ENCODE results near the gene MSH2.
A peak's percentile ranks its signal among the peaks of the same experiment; 100 is the strongest.
"Not testable (repeated sequence)": the region's sequence is repeated elsewhere in the genome, so short reads cannot be mapped to it uniquely, and the experiment has no call there.

The MSH2 gene

DNA sequence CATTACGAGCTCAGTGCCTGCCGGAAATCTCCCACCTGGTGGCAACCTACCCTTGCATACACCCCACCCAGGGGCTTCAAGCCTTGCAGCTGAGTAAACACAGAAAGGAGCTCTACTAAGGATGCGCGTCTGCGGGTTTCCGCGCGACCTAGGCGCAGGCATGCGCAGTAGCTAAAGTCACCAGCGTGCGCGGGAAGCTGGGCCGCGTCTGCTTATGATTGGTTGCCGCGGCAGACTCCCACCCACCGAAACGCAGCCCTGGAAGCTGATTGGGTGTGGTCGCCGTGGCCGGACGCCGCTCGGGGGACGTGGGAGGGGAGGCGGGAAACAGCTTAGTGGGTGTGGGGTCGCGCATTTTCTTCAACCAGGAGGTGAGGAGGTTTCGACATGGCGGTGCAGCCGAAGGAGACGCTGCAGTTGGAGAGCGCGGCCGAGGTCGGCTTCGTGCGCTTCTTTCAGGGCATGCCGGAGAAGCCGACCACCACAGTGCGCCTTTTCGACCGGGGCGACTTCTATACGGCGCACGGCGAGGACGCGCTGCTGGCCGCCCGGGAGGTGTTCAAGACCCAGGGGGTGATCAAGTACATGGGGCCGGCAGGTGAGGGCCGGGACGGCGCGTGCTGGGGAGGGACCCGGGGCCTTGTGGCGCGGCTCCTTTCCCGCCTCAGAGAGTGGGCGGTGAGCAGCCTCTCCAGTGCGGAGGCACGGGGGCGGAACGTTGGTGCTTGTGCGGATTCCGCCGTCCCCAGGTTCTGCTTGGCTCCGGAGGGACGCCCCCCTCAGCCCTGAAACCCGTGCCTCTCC, at the start of gene MSH2:
Gene MSH2, plus strand, starts transcription at position 352 of the 804 bp plus-strand sequence. Its CDS starts 36 bp downstream, at position 388.
- DNase-seq = peak; percentile 78

DNA sequence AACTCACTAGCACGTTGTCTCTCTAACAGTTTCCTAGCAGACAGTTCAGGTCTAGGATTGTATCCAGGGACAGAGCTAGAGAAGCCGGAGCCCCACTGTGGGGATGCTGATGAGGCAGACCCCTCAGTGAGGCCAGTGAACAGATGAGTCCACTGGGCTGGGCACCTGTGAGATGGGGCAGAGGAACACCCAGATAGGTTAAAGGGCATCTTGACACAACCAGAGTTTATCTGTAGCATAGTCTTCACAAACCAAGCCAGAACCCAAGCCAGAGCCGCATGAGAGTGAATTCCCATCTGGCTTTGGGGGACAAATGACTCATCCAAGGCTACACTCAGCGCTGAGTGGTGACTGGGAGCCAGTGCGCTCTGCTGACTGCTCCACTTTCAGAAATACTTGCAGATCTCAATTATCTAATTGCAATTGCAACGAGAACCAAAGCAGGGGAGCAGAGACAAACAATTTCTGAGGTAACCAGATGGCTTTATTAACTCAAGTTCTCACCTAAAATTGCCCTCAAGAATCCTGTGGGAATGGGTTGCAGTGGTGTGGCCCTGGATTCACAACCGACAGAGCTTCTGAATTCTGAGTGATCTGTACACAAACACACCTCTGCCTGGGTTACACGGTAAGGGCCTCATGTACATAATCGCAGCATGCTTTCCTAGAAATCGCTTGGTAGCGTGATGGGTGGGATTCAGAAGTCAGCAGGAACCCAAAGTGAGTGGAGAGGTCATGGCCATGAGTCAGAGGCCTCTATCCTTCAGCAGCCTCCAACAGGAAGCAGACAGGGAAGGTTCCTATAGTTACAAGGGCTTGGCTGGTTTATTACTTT, 48.7 kb upstream of the MSH2 start:
- DNase-seq = no peak

DNA sequence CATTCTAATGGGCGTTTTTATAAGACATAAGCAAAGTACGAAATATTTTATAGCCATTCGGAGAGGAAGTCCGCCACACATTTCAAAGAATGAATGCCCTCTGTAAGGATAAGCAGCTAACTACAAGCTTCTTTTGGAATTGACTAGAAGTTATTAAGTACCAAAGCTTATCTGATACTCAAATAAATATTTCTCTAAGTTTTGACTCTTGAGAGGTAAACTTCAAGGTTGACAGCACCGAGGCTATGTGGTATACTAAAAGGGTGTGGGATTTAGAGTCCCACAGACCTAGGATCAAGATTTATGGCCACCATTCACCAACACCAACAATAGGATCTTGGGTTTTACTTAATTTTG, 48.1 kb upstream of the MSH2 start:
- DNase-seq = no peak

DNA sequence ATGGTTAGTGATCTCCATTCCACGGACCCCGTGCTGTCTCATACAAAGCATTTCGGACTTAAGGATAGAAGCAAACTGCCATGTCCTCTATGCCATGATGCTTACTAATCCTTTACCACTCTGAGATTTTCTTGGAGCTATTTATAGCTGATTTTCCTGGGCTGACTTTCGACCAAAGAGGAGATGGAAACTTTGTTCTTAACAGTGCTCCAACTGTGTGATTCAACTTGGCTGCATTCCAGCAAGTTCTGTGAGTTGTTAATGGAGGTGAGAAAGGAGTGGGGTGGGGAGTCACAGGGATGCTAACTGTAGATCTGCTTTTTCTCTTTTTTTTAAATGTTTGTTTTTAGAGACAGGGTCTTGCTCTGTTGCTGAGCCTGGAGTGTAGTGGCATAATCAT, 45.5 kb upstream of the MSH2 start:
- DNase-seq = no peak

DNA sequence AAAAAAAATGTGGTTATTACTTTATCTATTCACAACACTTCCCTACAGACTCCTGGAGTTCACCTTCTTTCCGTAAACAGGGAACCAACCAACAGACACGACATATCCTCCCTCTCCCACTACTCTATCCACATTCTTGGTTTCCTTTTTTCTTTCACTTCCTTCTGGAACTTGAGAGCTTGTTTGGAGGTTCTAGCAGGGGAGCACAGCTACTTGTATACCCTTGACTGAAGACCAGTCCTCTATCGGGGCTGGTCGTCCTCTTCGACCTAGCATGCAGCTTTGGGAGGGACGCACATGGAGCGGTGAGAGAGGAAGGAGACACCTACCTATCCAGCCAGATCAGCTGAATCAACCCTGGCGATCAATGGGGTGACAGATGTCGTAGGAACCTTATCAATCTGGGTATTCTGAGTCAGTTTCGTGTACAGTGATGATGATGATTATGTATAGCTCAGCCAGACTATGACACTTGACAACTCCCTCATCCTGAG, 43.5 kb upstream of the MSH2 start:
- no peak for DNase-seq

DNA sequence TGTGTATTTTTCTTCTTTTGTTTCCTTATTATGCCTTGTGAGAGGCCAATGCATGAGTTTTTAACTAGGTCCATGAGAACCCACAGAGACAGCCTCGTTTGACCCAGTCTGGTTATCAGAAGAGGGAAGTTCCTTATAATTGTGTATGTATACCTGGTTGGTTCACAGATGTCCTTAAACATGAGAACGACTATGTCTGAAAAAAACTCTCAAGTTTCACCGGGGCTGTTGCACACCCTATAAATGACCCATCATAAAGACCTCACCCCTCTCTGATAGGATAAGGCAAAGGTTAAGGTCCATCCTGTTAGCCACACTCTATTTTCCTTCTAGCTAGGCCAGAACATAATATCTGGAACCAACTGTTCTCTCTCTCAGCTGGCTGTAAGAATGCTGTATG, 42.7 kb upstream of the MSH2 start:
- no peak for DNase-seq

DNA sequence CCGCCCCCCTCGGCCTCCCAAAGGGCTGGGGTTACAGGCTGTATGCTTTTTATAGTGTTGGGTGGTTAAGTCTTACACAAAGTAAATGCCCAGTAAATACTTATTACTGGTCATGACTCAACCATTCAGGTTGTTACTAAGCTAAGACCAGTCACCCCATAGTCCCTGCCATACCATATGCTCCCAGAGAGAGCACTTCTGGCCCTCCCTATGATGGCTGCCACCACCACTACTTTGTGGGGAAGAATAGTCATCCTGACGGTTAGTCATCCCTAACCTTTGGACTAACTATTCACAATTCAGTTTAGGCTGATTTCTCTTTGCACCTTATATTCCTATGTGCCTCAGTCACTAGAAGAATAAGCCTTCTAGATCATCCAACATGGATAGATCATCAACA, 42.0 kb upstream of the MSH2 start:
- no peak for DNase-seq

DNA sequence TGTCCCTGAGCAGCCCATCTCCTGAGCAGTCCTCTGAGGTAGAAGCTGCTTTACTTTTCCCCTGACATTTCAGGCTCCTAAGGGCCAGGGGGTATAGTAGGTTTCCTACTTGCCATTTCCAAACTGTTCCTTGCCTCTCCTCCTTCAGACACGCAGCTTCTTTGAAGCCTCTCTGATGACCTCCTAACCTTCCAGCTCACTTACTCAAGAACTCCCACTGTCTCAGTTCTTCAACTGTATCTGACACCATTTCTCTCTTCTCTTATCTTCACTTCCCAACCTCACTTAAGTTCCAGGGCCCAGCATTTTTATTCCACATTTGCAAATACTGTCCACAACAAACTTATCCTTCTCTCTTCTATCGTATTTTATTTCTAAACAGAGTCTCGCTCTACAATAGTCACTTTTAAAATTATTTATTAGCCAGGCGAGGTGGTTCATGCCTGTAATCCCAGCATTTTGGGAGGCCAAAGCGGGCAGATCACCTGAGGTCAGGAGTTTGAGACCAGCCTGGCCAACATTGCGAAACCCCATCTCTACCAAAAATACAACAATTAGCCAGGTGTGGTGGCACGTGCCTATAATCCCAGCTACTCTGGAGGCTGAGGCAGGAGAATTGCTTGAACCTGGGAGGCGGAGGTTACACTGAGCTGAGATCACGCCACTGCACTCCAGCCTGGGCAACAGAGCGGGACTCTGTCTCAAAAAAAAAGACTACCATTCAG, 41.3 kb upstream of the MSH2 start:
- not testable (repeated sequence) for DNase-seq

DNA sequence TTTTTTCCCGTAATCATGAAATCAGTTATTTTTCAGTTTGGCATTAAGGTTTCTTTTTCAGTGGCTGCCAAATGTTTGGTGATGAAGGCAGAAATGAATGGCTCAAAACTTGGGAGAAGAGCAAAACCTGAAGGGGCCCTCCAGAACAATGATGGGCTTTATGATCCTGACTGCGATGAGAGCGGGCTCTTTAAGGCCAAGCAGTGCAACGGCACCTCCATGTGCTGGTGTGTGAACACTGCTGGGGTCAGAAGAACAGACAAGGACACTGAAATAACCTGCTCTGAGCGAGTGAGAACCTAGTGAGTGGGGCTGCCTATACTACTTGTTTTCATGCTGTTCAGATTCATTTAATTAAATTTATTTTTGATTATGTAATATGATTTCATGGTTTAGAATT, 29.2 kb upstream of the MSH2 start:
- no peak for DNase-seq

DNA sequence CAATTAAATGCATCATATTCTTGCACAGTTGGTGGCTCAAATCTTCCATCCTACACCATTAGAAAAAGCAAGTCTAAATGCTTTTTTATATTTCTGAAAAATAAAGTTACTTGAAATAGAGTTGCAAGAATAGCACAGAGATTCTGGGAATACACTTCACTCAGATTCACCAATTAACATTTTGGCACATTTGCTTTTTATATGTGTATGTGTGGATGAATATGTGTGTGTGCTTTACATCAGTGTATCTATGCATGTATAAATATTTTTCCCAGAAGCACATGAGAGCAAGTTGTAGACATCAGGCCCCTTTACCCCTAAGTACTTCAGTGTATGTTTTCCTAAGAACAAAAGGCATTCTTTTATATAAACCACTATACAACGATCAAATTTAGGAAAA, 27.6 kb upstream of the MSH2 start:
- DNase-seq = no peak

DNA sequence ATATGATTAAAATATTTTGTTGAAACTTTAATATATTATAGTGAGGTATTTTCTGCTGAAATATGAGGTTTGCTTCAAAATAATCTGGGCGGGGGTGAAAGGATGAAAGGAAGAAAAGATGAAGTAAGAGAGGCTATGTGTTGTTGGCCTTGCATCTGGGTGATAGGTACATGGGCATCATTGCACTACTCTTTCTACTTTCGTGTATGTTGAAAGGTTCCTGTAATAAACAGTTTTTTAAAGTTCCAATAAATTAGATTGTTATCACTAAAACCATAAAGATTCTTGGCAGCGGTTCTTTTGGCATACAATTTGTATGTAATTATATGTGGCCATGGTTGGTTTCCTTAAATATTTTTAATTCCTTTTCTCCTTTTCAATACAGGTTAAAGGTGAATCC, 23.6 kb upstream of the MSH2 start:
- no peak for DNase-seq

DNA sequence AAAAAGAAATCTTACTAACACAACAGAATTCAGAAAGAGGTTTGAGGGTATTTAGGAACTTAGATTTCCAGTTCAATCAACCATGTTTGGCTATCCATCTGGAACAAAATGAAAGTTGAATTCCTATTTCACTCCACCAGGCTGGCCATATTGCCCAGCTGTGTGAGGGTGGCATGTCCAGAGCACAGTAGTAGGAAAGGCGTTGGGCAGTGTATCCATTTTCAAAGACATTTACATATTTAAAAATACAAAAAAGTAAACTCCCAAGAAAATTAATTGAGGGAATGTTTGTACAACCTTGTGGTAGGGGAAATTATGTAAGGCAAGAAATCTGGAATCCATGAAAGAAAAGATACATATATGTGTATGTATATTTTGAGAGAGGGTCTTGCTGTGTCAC, 21.5 kb upstream of the MSH2 start:
- DNase-seq = no peak

DNA sequence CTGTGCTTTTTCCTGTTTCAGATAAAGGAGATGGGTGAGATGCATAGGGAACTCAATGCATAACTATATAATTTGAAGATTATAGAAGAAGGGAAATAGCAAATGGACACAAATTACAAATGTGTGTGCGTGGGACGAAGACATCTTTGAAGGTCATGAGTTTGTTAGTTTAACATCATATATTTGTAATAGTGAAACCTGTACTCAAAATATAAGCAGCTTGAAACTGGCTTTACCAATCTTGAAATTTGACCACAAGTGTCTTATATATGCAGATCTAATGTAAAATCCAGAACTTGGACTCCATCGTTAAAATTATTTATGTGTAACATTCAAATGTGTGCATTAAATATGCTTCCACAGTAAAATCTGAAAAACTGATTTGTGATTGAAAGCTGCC, 16.4 kb upstream of the MSH2 start:
- DNase-seq = no peak

DNA sequence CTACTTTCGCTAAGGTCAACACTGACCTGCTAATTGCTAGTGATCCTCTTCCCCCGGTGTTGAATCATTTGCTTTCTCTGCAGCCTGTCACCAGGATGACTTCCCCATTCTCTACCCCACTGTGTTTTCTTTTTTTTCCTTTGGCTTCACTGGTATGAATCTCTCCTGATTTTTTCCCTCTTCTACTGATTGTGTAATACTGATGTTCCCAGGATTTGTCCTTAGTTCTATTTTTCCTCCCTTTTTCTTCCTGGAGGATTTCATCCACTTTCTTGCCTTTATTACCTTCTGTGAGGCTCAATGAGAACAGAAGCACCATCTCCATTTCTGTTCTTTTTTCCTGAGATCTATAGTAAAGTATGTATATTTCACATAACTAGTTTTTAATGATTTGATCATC, 14.1 kb upstream of the MSH2 start:
- no peak for DNase-seq

DNA sequence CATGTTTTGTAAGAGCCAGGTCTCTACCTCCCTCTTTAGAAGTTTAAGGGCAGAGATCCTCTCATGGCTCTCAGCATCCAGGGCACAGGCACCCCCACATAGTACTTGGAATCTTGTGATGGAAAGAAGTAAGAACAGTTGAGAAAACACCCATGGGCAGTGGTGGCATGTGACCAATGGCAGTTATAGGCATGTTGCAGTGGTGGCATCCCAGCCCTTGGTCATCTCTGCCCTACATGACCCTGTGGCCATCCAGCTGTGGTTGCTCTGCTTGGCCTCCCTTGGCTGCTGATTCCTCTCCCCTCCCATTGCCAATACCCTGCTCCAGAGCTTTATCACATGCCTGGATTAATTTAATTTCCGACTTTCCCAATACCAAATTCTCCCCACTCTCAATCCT, 13.3 kb upstream of the MSH2 start:
- no peak for DNase-seq

DNA sequence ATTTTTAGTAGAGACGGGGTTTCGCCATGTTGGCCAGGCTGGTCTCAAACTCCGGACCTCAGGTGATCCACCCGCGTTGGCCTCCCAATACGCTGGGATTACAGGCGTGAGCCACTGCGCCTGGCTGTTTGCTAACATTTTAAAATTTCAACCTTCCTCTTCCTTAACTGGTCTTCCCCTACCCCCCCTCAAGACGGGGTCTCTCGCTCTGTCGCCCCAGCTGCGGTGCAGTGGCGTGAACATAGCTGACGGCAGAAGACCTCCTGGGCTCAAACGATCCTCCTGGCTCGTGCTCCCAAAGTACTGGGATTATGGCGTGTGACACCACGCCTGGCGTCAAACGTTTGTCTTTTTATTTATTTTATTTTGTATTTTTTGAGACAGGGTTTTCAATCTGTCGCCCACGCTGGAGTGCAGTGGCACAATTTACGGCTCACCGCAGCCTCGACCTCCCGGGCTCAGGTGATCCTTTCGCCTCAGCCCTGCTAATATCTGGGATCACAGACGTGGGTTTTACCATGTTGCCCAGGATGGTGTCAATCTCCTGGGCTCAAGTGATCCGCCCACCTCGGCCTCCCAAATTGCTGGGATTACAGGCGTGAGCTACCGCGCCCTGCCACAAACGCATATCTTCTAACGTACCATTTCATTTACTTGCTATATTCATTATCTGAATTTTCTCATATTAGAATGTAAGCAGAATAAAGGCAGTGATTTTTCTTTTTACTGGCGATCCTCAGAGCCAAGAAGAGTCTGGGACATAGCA, 984 bp upstream of the MSH2 start:
- no peak for DNase-seq

DNA sequence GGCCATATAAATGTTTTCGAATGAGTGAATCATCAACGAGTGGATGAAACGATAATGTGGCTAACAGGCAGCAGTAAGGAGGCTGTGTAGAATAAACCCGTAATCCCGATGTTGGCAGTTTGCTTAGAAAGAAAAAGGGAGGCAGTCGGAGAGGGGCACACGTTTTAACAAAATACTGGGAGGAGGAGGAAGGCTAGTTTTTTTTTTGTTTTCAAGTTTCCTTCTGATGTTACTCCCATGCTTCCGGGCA, 476 bp upstream of the MSH2 start:
- no peak for DNase-seq

DNA sequence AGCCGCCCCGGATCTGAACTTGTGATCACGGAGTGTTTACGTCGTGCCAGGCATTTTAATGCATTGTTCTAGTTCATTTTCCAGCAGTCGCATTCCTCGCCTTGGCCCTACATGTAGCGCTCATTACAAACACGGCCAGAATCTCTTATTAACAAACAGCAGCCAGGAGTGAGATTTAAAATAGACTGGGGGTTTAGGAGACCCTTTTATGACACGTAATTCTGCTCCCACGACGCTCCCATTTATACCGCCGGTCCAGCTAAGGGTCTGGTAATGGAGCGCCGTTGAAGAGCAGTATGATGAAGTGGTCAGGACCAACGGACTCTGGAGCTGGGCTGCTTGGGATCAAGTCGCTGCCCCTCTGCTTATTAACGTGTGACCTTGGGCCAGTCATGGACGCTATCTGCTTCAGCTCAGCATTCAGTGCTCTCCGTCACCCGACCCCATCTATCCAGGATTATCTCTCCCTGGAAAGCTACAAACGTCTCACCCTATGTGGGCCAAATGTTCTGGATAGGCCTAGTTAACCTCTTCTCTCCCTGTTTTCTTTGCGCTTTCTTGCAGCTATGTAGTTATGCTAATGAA, 745 bp downstream of the MSH2 start:
- DNase-seq = no peak

DNA sequence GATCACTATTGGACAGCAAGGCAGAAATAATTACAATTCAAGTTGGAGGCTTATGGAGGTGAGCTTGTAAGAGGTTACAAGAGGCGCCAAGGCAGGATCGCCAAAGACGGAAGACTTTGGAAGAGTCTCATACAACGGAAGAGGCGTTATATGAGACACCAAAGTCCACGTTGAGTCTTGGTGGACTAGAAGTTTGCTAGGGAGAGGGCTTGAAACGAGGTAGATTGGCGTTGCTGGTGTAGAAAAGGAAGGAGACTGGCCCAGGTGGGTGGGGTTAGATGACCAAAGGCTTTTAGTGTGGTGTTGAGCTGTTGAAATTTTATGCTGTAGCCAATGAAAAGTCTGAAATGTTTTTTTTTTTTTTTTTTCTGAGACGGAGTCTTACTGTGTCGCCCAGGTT, 1.4 kb downstream of the MSH2 start:
- DNase-seq = no peak

DNA sequence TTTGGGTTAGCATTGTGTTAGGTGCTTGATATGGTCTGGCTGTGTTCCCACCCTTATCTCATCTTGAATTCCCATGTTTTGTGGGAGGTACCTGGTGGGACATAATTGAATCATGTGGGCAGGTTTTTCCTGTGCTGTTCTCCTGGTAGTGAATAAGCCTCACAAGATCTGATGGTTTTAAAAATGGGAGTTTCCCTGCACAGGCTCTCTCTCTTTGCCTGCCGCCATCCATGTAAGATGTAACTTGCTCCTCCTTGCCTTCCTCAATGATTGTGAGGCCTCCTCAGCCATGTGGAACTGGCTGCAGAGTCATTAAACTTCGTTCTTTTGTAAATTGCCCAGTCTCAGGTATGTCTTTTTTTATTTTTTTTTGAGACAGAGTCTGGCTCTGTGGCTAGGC, 2.8 kb downstream of the MSH2 start:
- no peak for DNase-seq

DNA sequence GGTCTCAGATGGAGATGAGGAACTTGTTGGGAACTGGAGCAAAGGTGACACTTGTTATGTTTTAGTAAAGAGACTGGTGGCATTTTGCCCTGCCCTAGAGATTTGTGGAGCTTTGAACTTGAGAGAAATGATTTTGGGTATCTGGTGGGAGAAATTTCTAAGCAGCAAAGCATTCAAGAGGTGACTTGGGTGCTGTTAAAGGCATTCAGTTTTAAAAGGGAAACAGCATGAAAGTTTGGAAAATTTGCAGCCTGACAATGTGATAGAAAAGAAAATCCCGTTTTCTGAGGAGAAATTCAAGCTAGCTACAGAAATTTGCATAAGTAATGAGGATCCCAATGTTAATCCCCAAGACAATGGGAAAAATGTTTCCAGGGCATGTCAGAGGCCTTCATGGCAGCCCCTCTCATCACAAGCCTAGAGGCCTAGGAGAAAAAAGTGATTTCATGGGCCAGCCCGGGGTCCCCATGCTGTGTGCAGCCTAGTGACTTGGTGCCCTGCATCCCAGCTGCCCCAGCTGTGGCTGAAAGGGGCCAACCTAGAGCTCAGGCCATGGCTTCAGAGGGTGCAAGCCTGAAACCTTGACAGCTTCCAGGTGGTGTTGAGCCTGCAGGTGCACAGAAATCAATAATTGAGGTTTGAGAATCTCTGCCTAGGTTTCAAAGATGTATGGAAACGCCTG, 3.8 kb downstream of the MSH2 start:
- DNase-seq = not testable (repeated sequence)

DNA sequence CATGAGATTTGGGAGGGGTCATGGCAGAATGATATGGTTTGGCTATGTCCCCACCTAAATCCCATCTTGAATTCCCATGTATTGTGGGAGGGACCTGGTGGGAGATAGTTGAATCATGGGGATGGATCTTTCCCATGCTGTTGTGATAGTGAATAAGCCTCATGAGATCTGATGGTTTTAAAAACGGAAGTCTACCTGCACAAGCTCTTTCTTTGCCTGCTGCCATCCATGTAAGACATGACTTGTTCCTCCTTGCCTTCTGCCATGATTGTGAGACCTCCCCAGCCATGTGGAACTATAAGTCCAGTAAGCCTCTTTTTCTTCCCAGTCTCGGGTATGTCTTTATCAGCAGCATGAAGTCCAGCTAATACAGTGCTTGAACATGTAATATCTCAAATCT, 5.0 kb downstream of the MSH2 start:
- DNase-seq = not testable (repeated sequence)
